HEK293T (cell line): ENCODE measurements around the gene SALL3.

Experiments used
- CTCF ChIA-PET: fragments of 350-600 bp; formaldehyde crosslinking; extraction: SDS; loops from one replicate; lab custom pipeline; 2021; ENCODE audit warnings: antibody characterized with exemption, inconsistent platforms; lab: Yijun Ruan, JAX
- POLR2A ChIA-PET: fragments of 350-600 bp; formaldehyde crosslinking; extraction: SDS; loops from one replicate; lab custom pipeline; 2020; ENCODE audit warnings: antibody characterized with exemption, inconsistent platforms; lab: Yijun Ruan, JAX
- DNase-seq: peaks from one replicate; pipeline ENCODE4 v3.0.0; 2012; ENCODE audit warnings: mixed read lengths; ENCODE audit errors: extremely low spot score
- ARNT ChIP-seq: fragments of 450-650 bp; IDR thresholded peaks from 2 replicates; pipeline ENCODE4 v1.6.1; 2017; ENCODE audit warnings: mild to moderate bottlenecking
- BHLHE40 ChIP-seq: fragments of 450-650 bp; IDR thresholded peaks from 2 replicates; pipeline ENCODE4 v1.6.1; 2016; ENCODE audit warnings: mild to moderate bottlenecking, moderate library complexity, borderline replicate concordance
- CTBP1 ChIP-seq: fragments of 450-650 bp; IDR thresholded peaks from 2 replicates; pipeline ENCODE4 v1.6.1; 2016; ENCODE audit warnings: borderline replicate concordance
- ELF4 ChIP-seq: fragments of 450-650 bp; IDR thresholded peaks from 2 replicates; pipeline ENCODE4 v1.6.1; 2017; ENCODE audit warnings: antibody characterized with exemption
- FOXA1 ChIP-seq: fragments of 450-650 bp; IDR thresholded peaks from 2 replicates; pipeline ENCODE4 v1.6.1; 2016; ENCODE audit warnings: mild to moderate bottlenecking
- FOXK2 ChIP-seq: fragments of 450-650 bp; IDR thresholded peaks from 2 replicates; pipeline ENCODE4 v1.6.1; 2016; ENCODE audit warnings: mild to moderate bottlenecking
- FOXM1 ChIP-seq: fragments of 450-650 bp; IDR thresholded peaks from 2 replicates; pipeline ENCODE4 v1.6.1; 2017; ENCODE audit warnings: mild to moderate bottlenecking, borderline replicate concordance
- HDGF ChIP-seq: fragments of 450-650 bp; IDR thresholded peaks from 2 replicates; pipeline ENCODE4 v1.6.1; 2017; ENCODE audit warnings: antibody characterized with exemption, borderline replicate concordance
- L3MBTL2 ChIP-seq: fragments of 450-650 bp; conservative IDR thresholded peaks from 2 replicates; pipeline ENCODE4 v1.6.1; 2016; ENCODE audit warnings: mild to moderate bottlenecking
- LEF1 ChIP-seq: fragments of 450-650 bp; IDR thresholded peaks from 2 replicates; pipeline ENCODE4 v1.6.1; 2017; ENCODE audit warnings: mild to moderate bottlenecking, borderline replicate concordance
- NFRKB ChIP-seq: fragments of 450-650 bp; IDR thresholded peaks from 2 replicates; pipeline ENCODE4 v1.6.1; 2016; ENCODE audit warnings: mild to moderate bottlenecking, moderate library complexity
- PKNOX1 ChIP-seq: fragments of 450-650 bp; IDR thresholded peaks from 2 replicates; pipeline ENCODE4 v1.6.1; 2016
- SP1 ChIP-seq: fragments of 450-650 bp; IDR thresholded peaks from 2 replicates; pipeline ENCODE4 v1.6.1; 2017
- SUZ12 ChIP-seq: fragments of 450-650 bp; IDR thresholded peaks from 2 replicates; pipeline ENCODE4 v1.6.1; 2016; ENCODE audit warnings: mild to moderate bottlenecking
- TARDBP ChIP-seq: fragments of 450-650 bp; IDR thresholded peaks from 2 replicates; pipeline ENCODE4 v1.6.1; 2016
- ZNF384 ChIP-seq: fragments of 450-650 bp; IDR thresholded peaks from 2 replicates; pipeline ENCODE4 v1.6.1; 2016

SALL3 gene

GRCh38 chr18:78978349-78979055 lies 1.1 kb upstream of the SALL3 start:
- ChIA-PET POLR2A (no interaction called here), CTCF (no interaction called here)
- TF ChIP-seq HDGF (no peak), NFRKB (no peak), ELF4 (no peak), L3MBTL2 (no peak), FOXA1 (no peak), FOXK2 (no peak)
- DNase-seq, result no peak

- peak; percentile 21 for DNase-seq
- ChIA-PET POLR2A (no interaction called here), CTCF (no interaction called here)
- TF ChIP-seq ARNT (no peak), FOXM1 (no peak), BHLHE40 (no peak), FOXK2 (no peak), HDGF (no peak), TARDBP (no peak), SP1 (no peak), LEF1 (no peak), FOXA1 (no peak), CTBP1 (no peak), NFRKB (no peak), ZNF384 (no peak), SUZ12 (no peak), PKNOX1 (no peak), L3MBTL2 (no peak), ELF4 (no peak)
Observed at GRCh38 chr18:78979056-78979729, 425 bp upstream of the SALL3 start.

- ChIA-PET POLR2A (interaction anchor here (0.6 to 0.7 kb wide), 2 partner anchors 10 to 596 kb away, joined by 3 read pairs; no protein-coding TSS in a partner anchor), CTCF (interaction anchor here (0.7 kb wide), 1 partner anchor 107 kb away, joined by 3 read pairs; no protein-coding TSS in a partner anchor)
- TF ChIP-seq ARNT, result no peak
- no peak for TF ChIP-seq ELF4
- no peak for TF ChIP-seq FOXM1
- TF ChIP-seq FOXA1, result no peak
- no peak for TF ChIP-seq CTBP1
- TF ChIP-seq L3MBTL2, result no peak
- TF ChIP-seq BHLHE40, result no peak
- TF ChIP-seq SUZ12, result no peak
- no peak for TF ChIP-seq FOXK2
- DNase-seq, result no peak
Observed at GRCh38 chr18:78980279-78980771, 707 bp downstream of the SALL3 start.

GRCh38 chr18:78980777-78981380 lies 1.3 kb downstream of the SALL3 start:
- ChIA-PET POLR2A (interaction anchor here (0.6 to 0.7 kb wide), 2 partner anchors 10 to 596 kb away, joined by 3 read pairs; no protein-coding TSS in a partner anchor), CTCF (interaction anchor here (0.7 kb wide), 1 partner anchor 107 kb away, joined by 3 read pairs; no protein-coding TSS in a partner anchor)
- DNase-seq, result no peak
- TF ChIP-seq SUZ12 (no peak), L3MBTL2 (no peak), FOXM1 (no peak), FOXK2 (no peak), ZNF384 (no peak), ELF4 (no peak), TARDBP (no peak), HDGF (no peak), SP1 (no peak)

GRCh38 chr18:78981394-78981831 lies 1.8 kb downstream of the SALL3 start:
- CTCF ChIA-PET, result no interaction called here
- DNase-seq, result no peak
- POLR2A ChIA-PET, result no interaction called here
- TF ChIP-seq FOXA1 (no peak), CTBP1 (no peak), LEF1 (no peak), HDGF (no peak), TARDBP (no peak), BHLHE40 (no peak), SP1 (no peak), FOXM1 (no peak), NFRKB (no peak), ELF4 (no peak)

- CTCF ChIA-PET, result no interaction called here
Observed at GRCh38 chr18:78981989-78982620, 2.5 kb downstream of the SALL3 start.

GRCh38 chr18:78983512-78983911 lies 3.9 kb downstream of the SALL3 start:
- DNase-seq, result no peak
- ChIA-PET POLR2A (no interaction called here), CTCF (no interaction called here)
- TF ChIP-seq FOXA1, result no peak
- TF ChIP-seq ELF4, result no peak
- TF ChIP-seq CTBP1, result no peak
- TF ChIP-seq L3MBTL2, result no peak
- TF ChIP-seq PKNOX1, result no peak
- no peak for TF ChIP-seq SUZ12
- no peak for TF ChIP-seq TARDBP
- no peak for TF ChIP-seq NFRKB
- TF ChIP-seq LEF1, result no peak
- TF ChIP-seq ARNT, result no peak
- no peak for TF ChIP-seq FOXM1
- TF ChIP-seq ZNF384, result no peak
- TF ChIP-seq FOXK2, result no peak
- no peak for TF ChIP-seq HDGF
- no peak for TF ChIP-seq SP1

More at GRCh38 chr18:78981989-78982620, 2.5 kb downstream of the SALL3 start:
- no peak for DNase-seq
- POLR2A ChIA-PET, result no interaction called here
- TF ChIP-seq LEF1, result no peak
